LNCAP (cell line): ENCODE results near the gene PHACTR2.

Source experiments
- CTCF ChIP-seq: fragments of 450-650 bp; IDR thresholded peaks from 2 replicates; pipeline ENCODE4 v1.5.1; 2017; ENCODE audit warnings: mild to moderate bottlenecking

PHACTR2 gene

GRCh38 chr6:143759666-143760065 is 81.9 kb downstream of the PHACTR2 start:
- TF ChIP-seq CTCF = no peak

GRCh38 chr6:143761074-143761473 is 83.3 kb downstream of the PHACTR2 start:
- no peak for TF ChIP-seq CTCF

- TF ChIP-seq CTCF = no peak
Measured at GRCh38 chr6:143762126-143762525, 84.4 kb downstream of the PHACTR2 start.

- no peak for TF ChIP-seq CTCF
Measured at GRCh38 chr6:143765422-143766184, 87.8 kb downstream of the PHACTR2 start.

- TF ChIP-seq CTCF = no peak
Measured at GRCh38 chr6:143766185-143766553, 88.4 kb downstream of the PHACTR2 start.

GRCh38 chr6:143767433-143767832 is 89.7 kb downstream of the PHACTR2 start:
- TF ChIP-seq CTCF = no peak

- no peak for TF ChIP-seq CTCF
Measured at GRCh38 chr6:143772116-143773086, 94.6 kb downstream of the PHACTR2 start.
